Aorta (tissue), 5 donors: ENCODE measurements around the gene HIVEP3. TPM values are rescaled to one million over a fixed set of nuclear protein-coding genes. Genes with fewer than 3 reads are reported as not detected.

Source experiments
- ATAC-seq: fragments of 200-7000 bp; cut with Tn5 transposase; one replicate; pipeline ENCODE4 v1.9.1; 2022; ENCODE audit warnings: moderate library complexity; ENCODE audit not compliant: low FRiP score
- DNase-seq, 2 donors: peaks; one replicate each; pipeline ENCODE4 v3.0.0-alpha.2; 2020
- H3K27ac ChIP-seq, 2 donors: one replicate each; pipeline ENCODE4 v1.5.1; 2013; ENCODE audit warnings: low read length in 2 of 2, mild to moderate bottlenecking in 2 of 2, moderate library complexity in 2 of 2, control low read depth in 1 of 2, inconsistent platforms in 1 of 2, low read depth in 1 of 2
- H3K27me3 ChIP-seq, 2 donors: one replicate each; pipeline ENCODE4 v1.6.1; 2013; ENCODE audit warnings: control low read depth in 1 of 2, low read length in 1 of 2, mild to moderate bottlenecking in 1 of 2, moderate library complexity in 1 of 2; ENCODE audit not compliant: insufficient read depth in 2 of 2, control insufficient read depth in 1 of 2
- H3K36me3 ChIP-seq, 2 donors: one replicate each; pipeline ENCODE4 v1.6.1; 2013; ENCODE audit warnings: control low read depth in 1 of 2, low read length in 1 of 2, mild to moderate bottlenecking in 1 of 2; ENCODE audit not compliant: insufficient read depth in 2 of 2, control insufficient read depth in 1 of 2
- H3K4me1 ChIP-seq, 2 donors: one replicate each; pipeline ENCODE4 v1.6.1; 2013; ENCODE audit warnings: low read length in 2 of 2, control low read depth in 1 of 2, mild to moderate bottlenecking in 1 of 2, moderate library complexity in 1 of 2; ENCODE audit not compliant: insufficient read depth in 2 of 2, control insufficient read depth in 1 of 2
- H3K4me3 ChIP-seq, 2 donors: one replicate each; pipeline ENCODE4 v1.5.1; 2013; ENCODE audit warnings: low read length in 2 of 2, control low read depth in 1 of 2, mild to moderate bottlenecking in 1 of 2
- H3K9me3 ChIP-seq: one replicate; pipeline ENCODE4 v1.6.1; 2013; ENCODE audit warnings: mild to moderate bottlenecking, low read length; ENCODE audit not compliant: control insufficient read depth
- WGBS, 2 donors: extraction: QIAGEN DNeasy Blood & Tissue Kit; methylation state at CpG; one replicate each; pipeline ENCODE4 v1.1.7; 2013; 5-methylcytosine and 5-hydroxymethylcytosine counted together
- intact Hi-C, 2 donors: fragments of 100-400 bp; cut with DNase I; formaldehyde crosslinking; loops; one replicate each; pipeline versions ENCODE4 v1.14.2 to v1.15.0; 2022
- polyA plus RNA-seq, 2 donors: library from polyadenylated mRNA; stranded (reverse); fragments of 200-250 nt; gene quantifications; one replicate each; pipeline ENCODE4 v1.2.3, GENCODE V29; 2013
- total RNA-seq, 2 donors: library from RNA; stranded (reverse); fragmentation: NEBNext Ultra II Directional; extraction: Animal tissue kit (Norgen Biotek cat#: 25700); gene quantifications; one replicate each; pipeline ENCODE4 v1.2.1, GENCODE V29; 2021
- donor health status: healthy with polysubstance abuse.
- donor health status: Bipolar disorder and iron deficiency.
- donor health status: DM: no; HTN: no; CAD: no.
- donor health status: DM: no; HTN: no; CAD: no.
- donor health status: DM: yes; HTN: yes; CAD: no.

The HIVEP3 gene
- total and polyA plus RNA-seq, 4 donors, result 1.6 to 6.3 (median 4.0) TPM

DNA sequence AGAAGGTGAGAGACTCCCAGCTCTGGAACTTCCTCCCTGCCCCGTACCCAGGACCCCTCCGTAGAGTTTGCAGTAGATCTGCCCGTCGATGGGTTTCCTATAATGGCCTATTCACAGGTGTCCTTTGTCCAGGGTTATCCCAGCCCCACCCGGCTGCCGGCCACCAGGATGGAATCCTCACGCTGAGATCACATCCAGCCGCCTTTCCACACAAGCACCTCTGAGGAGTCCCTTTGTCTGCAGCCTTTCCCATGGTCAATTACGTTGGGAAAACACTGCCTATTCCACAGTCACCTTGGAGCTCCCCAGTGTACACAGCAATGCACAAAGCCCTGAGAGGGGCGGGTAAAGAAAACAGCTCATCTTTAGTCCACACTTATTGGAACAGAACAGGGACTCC is 244.2 kb downstream of the HIVEP3 start:
- H3K4me1 ChIP-seq, result no peaks in the 10 kb centered on the region
- 92 to 93% methylated on average over 10 of the region's 10 CpGs for WGBS, 2 donors
- H3K27me3 ChIP-seq, result no peaks in the 10 kb centered on the region
- H3K36me3 ChIP-seq, result no peaks in the 10 kb centered on the region
- no peak for DNase-seq
- intact Hi-C loops, result no loop called here
- ATAC-seq, result no peak
- no peaks in the 10 kb centered on the region for H3K9me3 ChIP-seq
- H3K27ac ChIP-seq, result no peak overlapping the region
- H3K4me3 ChIP-seq, result no peak overlapping the region

DNA sequence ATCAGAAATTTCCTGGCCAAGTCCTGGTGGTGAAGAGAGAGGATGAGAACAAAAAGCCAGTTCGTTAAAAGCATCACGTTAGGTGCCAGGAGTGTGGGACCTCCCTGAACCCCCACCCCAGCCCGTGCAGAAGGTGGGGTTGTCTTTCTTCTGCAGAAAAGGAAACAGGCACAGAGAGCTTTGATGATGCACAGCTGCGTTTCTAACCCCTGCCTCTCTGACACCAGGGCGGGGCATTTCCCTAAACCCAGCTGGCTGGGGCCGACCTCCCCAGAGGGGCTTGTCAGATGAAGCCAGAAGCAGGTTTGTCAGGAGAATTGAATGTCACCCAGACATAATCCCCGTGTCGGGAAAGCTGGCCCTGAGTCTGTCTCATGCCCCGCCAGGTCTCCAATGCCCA is 244.9 kb downstream of the HIVEP3 start:
- 78 to 81% methylated on average over 9 of the region's 9 CpGs for WGBS, 2 donors
- H3K36me3 ChIP-seq, result no peaks in the 10 kb centered on the region
- ATAC-seq, result no peak

DNA sequence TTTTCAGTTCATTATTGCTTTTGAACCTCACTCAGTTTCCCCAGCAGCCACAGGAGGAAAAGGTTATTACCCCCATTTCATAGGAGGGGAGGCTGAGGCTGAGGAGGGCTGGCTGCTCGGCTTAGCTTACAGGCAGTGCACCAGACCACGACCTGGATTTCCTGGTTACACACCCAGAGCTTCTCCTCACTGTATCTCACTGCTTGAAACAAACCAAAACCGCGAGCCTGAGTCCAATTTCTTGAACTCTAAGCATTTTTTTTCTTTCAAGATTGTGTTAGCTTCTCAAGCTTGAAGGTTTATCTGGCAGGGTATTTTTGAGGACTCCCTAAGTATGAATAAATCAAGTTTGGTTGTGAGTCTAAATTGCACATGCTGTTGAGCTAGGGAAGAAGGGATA is 245.3 kb downstream of the HIVEP3 start:
- no peaks in the 10 kb centered on the region for H3K4me1 ChIP-seq
- ATAC-seq, result no peak

More for the DNA sequence above, 244.9 kb downstream of the HIVEP3 start:
- DNase-seq, result no peak
- no peaks in the 10 kb centered on the region for H3K4me1 ChIP-seq
- no peak overlapping the region for H3K4me3 ChIP-seq
- intact Hi-C loops, result no loop called here
- no peaks in the 10 kb centered on the region for H3K9me3 ChIP-seq
- no peaks in the 10 kb centered on the region for H3K27me3 ChIP-seq
- H3K27ac ChIP-seq, result no peak overlapping the region

DNA sequence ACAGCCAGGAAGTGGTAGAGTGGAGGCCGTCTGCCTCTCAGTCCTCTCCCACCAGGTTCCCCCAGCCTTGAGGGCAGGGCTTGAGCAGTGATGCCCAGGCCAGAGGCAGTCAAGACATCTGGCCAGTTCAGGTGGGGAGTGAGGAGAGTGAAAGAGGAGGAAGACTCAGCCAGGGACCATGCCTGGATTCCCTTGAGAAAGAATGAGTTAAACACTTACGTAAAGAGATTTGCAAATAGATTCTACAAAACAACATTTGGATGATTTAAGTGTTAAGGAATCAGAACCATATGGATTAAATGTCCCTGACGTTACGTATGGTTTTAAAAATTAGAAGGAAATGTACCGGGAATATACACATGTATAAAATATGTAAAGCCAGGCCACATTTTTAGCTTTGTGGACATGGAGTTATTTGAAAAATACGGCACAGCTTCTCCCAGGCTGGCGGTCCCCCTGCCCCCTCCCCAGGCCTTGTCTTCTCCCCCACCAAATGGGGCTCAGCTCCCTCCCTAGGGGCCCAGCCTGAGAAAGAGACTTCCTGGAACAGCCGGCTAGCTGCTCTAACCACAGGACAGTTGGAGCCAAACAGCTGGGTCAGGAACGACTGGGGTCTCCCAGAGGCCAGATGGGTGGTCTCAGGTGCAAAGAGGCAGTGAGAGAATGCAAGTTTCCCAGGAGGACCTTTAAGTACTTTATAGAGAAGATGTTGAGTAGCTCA is 245.9 kb downstream of the HIVEP3 start:
- no peak overlapping the region for H3K27ac ChIP-seq
- DNase-seq (no peak), ATAC-seq (no peak)
- intact Hi-C loops, result no loop called here
- H3K36me3 ChIP-seq, result no peaks in the 10 kb centered on the region
- no peak overlapping the region for H3K4me3 ChIP-seq
- H3K4me1 ChIP-seq, result no peaks in the 10 kb centered on the region
- no peaks in the 10 kb centered on the region for H3K9me3 ChIP-seq
- H3K27me3 ChIP-seq, result no peaks in the 10 kb centered on the region
- 83 to 84% methylated on average over 9 of the region's 9 CpGs for WGBS, 2 donors

More for the DNA sequence above, 245.3 kb downstream of the HIVEP3 start:
- 72 to 76% methylated on average over 4 of the region's 4 CpGs for WGBS, 2 donors
- no peak for DNase-seq
- Histone ChIP-seq H3K4me3 (no peak overlapping the region), H3K9me3 (no peaks in the 10 kb centered on the region), H3K27ac (no peak overlapping the region), H3K27me3 (no peaks in the 10 kb centered on the region), H3K36me3 (no peaks in the 10 kb centered on the region)
- intact Hi-C loops, result no loop called here

DNA sequence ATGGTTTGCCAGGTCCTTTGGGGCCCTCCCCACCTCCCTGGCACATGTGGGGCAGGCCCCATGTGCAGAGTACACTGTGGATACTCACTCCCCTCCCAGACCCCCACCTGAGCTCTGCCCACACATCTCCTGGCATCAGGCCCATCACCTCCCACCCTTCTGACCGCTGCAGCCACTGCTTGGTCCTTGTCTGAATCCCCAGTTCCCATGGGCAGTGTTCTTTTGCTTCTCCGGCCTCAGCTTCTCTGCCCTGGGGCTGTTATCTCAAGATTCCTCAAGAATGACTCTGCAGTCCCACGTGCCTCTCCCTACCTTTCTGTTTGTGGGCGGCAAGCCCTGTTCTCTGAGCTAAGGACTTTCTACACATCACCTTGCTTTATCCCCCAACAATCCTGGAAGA is 246.5 kb downstream of the HIVEP3 start:
- H3K27ac ChIP-seq, result no peak overlapping the region
- intact Hi-C loops, result no loop called here
- 66 to 67% methylated on average over 4 of the region's 4 CpGs for WGBS, 2 donors
- no peaks in the 10 kb centered on the region for H3K27me3 ChIP-seq
- no peaks in the 10 kb centered on the region for H3K4me1 ChIP-seq
- no peak overlapping the region for H3K4me3 ChIP-seq
- no peaks in the 10 kb centered on the region for H3K36me3 ChIP-seq
- DNase-seq, result no peak
- H3K9me3 ChIP-seq, result no peaks in the 10 kb centered on the region
- no peak for ATAC-seq

DNA sequence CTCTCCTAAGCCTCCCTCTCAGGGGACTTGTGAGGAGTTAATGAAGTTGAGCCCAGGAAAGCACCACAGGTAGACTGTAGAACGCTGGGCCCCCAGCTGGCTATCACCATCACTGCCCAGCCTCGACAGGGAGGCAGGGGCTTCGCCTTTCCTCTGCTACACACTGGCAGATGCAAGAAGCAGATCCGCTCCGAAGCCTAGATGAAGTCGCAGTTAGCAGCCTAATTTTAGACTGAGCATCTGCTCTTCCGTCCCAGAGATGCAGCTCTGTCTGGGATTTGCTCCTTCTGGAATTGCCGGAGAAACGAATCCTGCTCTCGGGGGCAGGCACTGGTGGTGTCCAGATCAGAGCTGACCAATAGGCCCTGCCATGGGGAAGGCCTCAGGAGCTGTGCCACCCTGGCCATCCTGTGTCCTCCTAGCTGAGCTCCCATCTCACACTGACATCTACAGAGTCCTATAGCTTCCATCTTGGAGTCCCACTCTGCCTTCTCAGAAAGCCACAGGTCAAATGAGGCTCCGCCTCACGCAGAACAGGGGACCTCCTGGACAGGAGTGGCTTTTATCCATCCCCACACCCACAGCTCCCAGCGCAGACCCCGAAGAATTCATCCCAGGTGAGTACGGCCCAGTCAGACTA is 247.5 kb downstream of the HIVEP3 start:
- no peak overlapping the region for H3K27ac ChIP-seq
- no peak for DNase-seq
- no peak overlapping the region for H3K4me3 ChIP-seq
- no peaks in the 10 kb centered on the region for H3K36me3 ChIP-seq
- H3K9me3 ChIP-seq, result no peaks in the 10 kb centered on the region
- H3K4me1 ChIP-seq, result no peaks in the 10 kb centered on the region
- 97 to 98% methylated on average over 15 of the region's 15 CpGs for WGBS, 2 donors
- H3K27me3 ChIP-seq, result no peaks in the 10 kb centered on the region
- ATAC-seq, result no peak
- intact Hi-C loops, result no loop called here

DNA sequence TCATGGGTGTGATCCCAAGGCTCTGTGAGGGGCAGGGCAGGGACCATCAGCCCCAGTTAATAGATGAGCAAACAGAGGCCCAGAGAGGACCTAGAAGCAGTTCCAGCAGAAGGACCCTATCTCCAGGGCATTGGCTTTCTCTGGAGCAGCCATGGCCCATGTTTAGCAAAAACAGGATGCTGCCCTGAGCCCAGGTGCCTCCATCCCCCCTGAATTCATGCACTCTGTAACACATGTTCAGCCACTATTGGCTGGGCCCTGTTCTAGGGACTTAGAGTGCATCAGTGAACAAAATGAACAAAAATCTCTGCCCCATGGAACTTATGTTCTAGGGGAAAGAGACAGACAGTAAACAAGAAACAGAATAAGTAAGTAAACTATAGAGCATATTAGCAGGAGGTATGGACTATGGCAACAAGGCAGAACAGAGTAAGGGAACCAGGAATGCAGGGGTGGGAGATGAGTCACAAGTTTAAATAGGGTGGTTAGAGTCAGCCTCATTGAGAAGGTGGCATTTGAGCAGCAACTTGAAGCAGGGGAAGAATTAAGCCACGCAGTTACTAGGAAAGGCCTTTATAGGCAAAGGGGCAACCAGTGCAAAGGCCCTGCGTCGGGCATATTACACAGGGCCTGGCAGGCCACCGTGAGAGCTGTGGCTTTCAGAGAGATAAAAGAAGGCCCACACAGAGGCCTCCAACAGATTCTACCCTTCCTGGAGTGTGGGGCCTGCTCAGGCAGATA is 248.3 kb downstream of the HIVEP3 start:
- intact Hi-C loops, result no loop called here
- H3K4me3 ChIP-seq, result no peak overlapping the region
- DNase-seq (no peak), ATAC-seq (no peak)
- WGBS, 2 donors, result 89 to 93% methylated on average over 4 of the region's 4 CpGs
- no peaks in the 10 kb centered on the region for H3K27me3 ChIP-seq
- no peak overlapping the region for H3K27ac ChIP-seq
- H3K9me3 ChIP-seq, result no peaks in the 10 kb centered on the region
- H3K4me1 ChIP-seq, result no peaks in the 10 kb centered on the region
- no peaks in the 10 kb centered on the region for H3K36me3 ChIP-seq

DNA sequence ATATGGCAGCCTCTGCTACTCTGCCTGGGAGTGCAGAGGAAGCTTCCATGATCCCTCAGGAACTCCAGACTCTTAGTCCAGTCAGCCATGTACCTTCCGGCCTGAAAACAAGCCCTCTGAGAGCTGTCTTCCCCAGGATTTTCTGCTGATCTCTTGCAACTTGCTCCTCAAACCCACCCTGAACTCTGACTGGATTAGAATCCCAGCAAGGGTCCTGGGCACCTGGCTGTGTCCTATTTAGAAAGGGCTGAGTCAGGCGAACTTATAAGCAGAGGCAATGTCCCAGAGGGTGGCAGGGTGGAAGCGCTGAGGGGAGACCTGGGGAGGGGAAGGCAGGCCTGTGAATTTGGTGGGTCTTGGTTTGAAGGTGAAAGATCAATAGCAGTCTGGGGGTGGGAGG is 249.8 kb downstream of the HIVEP3 start:
- peaks cover 0 to 3% of the 10 kb centered on the region in 2 donors for H3K4me1 ChIP-seq
- no peak overlapping the region for H3K4me3 ChIP-seq
- ATAC-seq (no peak), DNase-seq (no peak)
- H3K36me3 ChIP-seq, result no peaks in the 10 kb centered on the region
- intact Hi-C loops, result loop anchor here in 1 of 2 donors (10.0 kb wide), 1 partner anchor 154 kb away; no protein-coding TSS in a partner anchor
- no peaks in the 10 kb centered on the region for H3K9me3 ChIP-seq
- H3K27ac ChIP-seq, result no peak overlapping the region
- no peaks in the 10 kb centered on the region for H3K27me3 ChIP-seq
- 96 to 98% methylated on average over 3 of the region's 3 CpGs for WGBS, 2 donors
